HG02642 (cell line): Measurements from ENCODE around the gene TMOD3.
"Not testable (repeated sequence)": the region's sequence is repeated elsewhere in the genome, so short reads cannot be mapped to it uniquely, and the experiment has no call there.

ENCODE experiments used
- ATAC-seq: cut with Tn5 transposase; IDR thresholded peaks from one replicate; pipeline ENCODE4 v1.9.1; 2021; ENCODE audit warnings: mild to moderate bottlenecking; ENCODE audit not compliant: unreplicated experiment, poor library complexity

The TMOD3 gene

GRCh38 chr15:51861557-51862359, 32.3 kb downstream of the TMOD3 start:
- ATAC-seq: no peak

- no peak for ATAC-seq
Measured at GRCh38 chr15:51863131-51863530, 33.7 kb downstream of the TMOD3 start.

GRCh38 chr15:51864408-51865056, 35.1 kb downstream of the TMOD3 start:
- ATAC-seq: no peak

- ATAC-seq: no peak
Measured at GRCh38 chr15:51865317-51865716, 35.9 kb downstream of the TMOD3 start.

- no peak for ATAC-seq
Measured at GRCh38 chr15:51866161-51866560, 36.7 kb downstream of the TMOD3 start.

GRCh38 chr15:51866751-51867150, 37.3 kb downstream of the TMOD3 start:
- no peak for ATAC-seq

GRCh38 chr15:51869060-51869421, 39.6 kb downstream of the TMOD3 start:
- no peak for ATAC-seq

GRCh38 chr15:51870774-51871173, 41.3 kb downstream of the TMOD3 start:
- no peak for ATAC-seq

- no peak for ATAC-seq
Measured at GRCh38 chr15:51874751-51875644, 45.5 kb downstream of the TMOD3 start.

- no peak for ATAC-seq
Measured at GRCh38 chr15:51876169-51876568, 46.7 kb downstream of the TMOD3 start.

- no peak for ATAC-seq
Measured at GRCh38 chr15:51878446-51879386, 49.3 kb downstream of the TMOD3 start.

- ATAC-seq: no peak
Measured at GRCh38 chr15:51879555-51879954, 50.1 kb downstream of the TMOD3 start.

GRCh38 chr15:51883271-51883837, 53.9 kb downstream of the TMOD3 start:
- ATAC-seq: no peak

- ATAC-seq: no peak
Measured at GRCh38 chr15:51884041-51884440, 54.6 kb downstream of the TMOD3 start.

GRCh38 chr15:51884517-51885236, 55.2 kb downstream of the TMOD3 start:
- no peak for ATAC-seq

GRCh38 chr15:51885758-51886157, 56.3 kb downstream of the TMOD3 start:
- not testable (repeated sequence) for ATAC-seq

GRCh38 chr15:51887887-51888592, 58.6 kb downstream of the TMOD3 start:
- no peak for ATAC-seq

- no peak for ATAC-seq
Measured at GRCh38 chr15:51888593-51889195, 59.2 kb downstream of the TMOD3 start.
